Measurements from ENCODE around the gene DLGAP1.

The DLGAP1 gene

GRCh38 chr18:3481696-3482210, 973.4 kb downstream of the DLGAP1 start:
- no peak overlapping the region for H3K56ac ChIP-seq (ENCODE audit: low read length)
- no peaks in the 10 kb centered on the region for H3K79me1 ChIP-seq (ENCODE audit: low read length)
- H3K79me2 ChIP-seq (ENCODE audit: control insufficient read depth, insufficient read depth, low read length): no peaks in the 10 kb centered on the region
- no peak overlapping the region for H3K9ac ChIP-seq (ENCODE audit: low read length)
- peak overlapping the region; percentile 41 for H3K18ac ChIP-seq (ENCODE audit: low read length)
- no peak overlapping the region for H4K5ac ChIP-seq (ENCODE audit: low read length)
- DNase-seq: peak; percentile 75
- peak overlapping the region; percentile 39 for H3K4ac ChIP-seq (ENCODE audit: low read depth, low read length)
- no peak overlapping the region for H2AK5ac ChIP-seq (ENCODE audit: low read length)
- H3K27ac ChIP-seq (ENCODE audit: low read depth, low read length): no peak overlapping the region
- no peaks in the 10 kb centered on the region for H3K27me3 ChIP-seq (ENCODE audit: insufficient read depth, low read length, poor library complexity)
- peak overlapping the region; percentile 8 for H2BK15ac ChIP-seq (replicated peaks; ENCODE audit: low read depth)
- H2BK120ac ChIP-seq (ENCODE audit: low read depth, low read length): no peak overlapping the region
- H3K23ac ChIP-seq (ENCODE audit: low read length): no peak overlapping the region
- H3K4me3 ChIP-seq (ENCODE audit: low read length): no peak overlapping the region
- peak overlapping the region; percentile 82 for H4K8ac ChIP-seq (ENCODE audit: low read depth, low read length)
- no CpG with 5 or more reads among the region's 5 CpGs for WGBS (ENCODE audit: extremely low coverage, insufficient coverage, low lambda C conversion rate)
- H3K36me3 ChIP-seq (ENCODE audit: control insufficient read depth, insufficient read depth, low read length): no peaks in the 10 kb centered on the region
- no peak overlapping the region for H3K4me2 ChIP-seq (ENCODE audit: low read length)
- H3K4me1 ChIP-seq (ENCODE audit: control insufficient read depth, low read depth, low read length): no peaks in the 10 kb centered on the region
- no peak overlapping the region for H2BK5ac ChIP-seq (ENCODE audit: low read length)

- Histone ChIP-seq H3K27ac (ENCODE audit: low read depth, low read length) (no peak overlapping the region), H2BK120ac (ENCODE audit: low read depth, low read length) (no peak overlapping the region), H3K79me1 (ENCODE audit: low read length) (no peaks in the 10 kb centered on the region), H4K8ac (ENCODE audit: low read depth, low read length) (peak overlapping the region; percentile 41), H3K4me3 (ENCODE audit: low read length) (no peak overlapping the region), H2BK5ac (ENCODE audit: low read length) (no peak overlapping the region), H3K79me2 (ENCODE audit: control insufficient read depth, insufficient read depth, low read length) (no peaks in the 10 kb centered on the region), H3K36me3 (ENCODE audit: control insufficient read depth, insufficient read depth, low read length) (no peaks in the 10 kb centered on the region), H3K4me2 (ENCODE audit: low read length) (no peak overlapping the region), H4K5ac (ENCODE audit: low read length) (no peak overlapping the region), H3K23ac (ENCODE audit: low read length) (no peak overlapping the region), H3K4ac (ENCODE audit: low read depth, low read length) (peak overlapping the region; percentile 39), H2AK5ac (ENCODE audit: low read length) (no peak overlapping the region), H3K9ac (ENCODE audit: low read length) (no peak overlapping the region), H3K18ac (ENCODE audit: low read length) (peak overlapping the region; percentile 41), H3K4me1 (ENCODE audit: control insufficient read depth, low read depth, low read length) (no peaks in the 10 kb centered on the region), H2BK15ac (replicated peaks; ENCODE audit: low read depth) (no peak overlapping the region), H3K56ac (ENCODE audit: low read length) (no peak overlapping the region), H3K27me3 (ENCODE audit: insufficient read depth, low read length, poor library complexity) (no peaks in the 10 kb centered on the region)
- WGBS (ENCODE audit: extremely low coverage, insufficient coverage, low lambda C conversion rate): no CpG with 5 or more reads among the region's 5 CpGs
- DNase-seq: no peak
Measured at GRCh38 chr18:3480827-3481573, 974.1 kb downstream of the DLGAP1 start.

GRCh38 chr18:3479978-3480509, 975.1 kb downstream of the DLGAP1 start:
- Histone ChIP-seq H3K23ac (ENCODE audit: low read length) (no peak overlapping the region), H3K4me2 (ENCODE audit: low read length) (no peak overlapping the region), H3K4me1 (ENCODE audit: control insufficient read depth, low read depth, low read length) (no peaks in the 10 kb centered on the region), H3K4me3 (ENCODE audit: low read length) (no peak overlapping the region), H2BK5ac (ENCODE audit: low read length) (no peak overlapping the region), H4K8ac (ENCODE audit: low read depth, low read length) (no peak overlapping the region), H3K27me3 (ENCODE audit: insufficient read depth, low read length, poor library complexity) (no peaks in the 10 kb centered on the region), H2AK5ac (ENCODE audit: low read length) (no peak overlapping the region), H2BK15ac (replicated peaks; ENCODE audit: low read depth) (no peak overlapping the region), H3K27ac (ENCODE audit: low read depth, low read length) (no peak overlapping the region), H3K9ac (ENCODE audit: low read length) (no peak overlapping the region), H3K79me2 (ENCODE audit: control insufficient read depth, insufficient read depth, low read length) (no peaks in the 10 kb centered on the region), H2BK120ac (ENCODE audit: low read depth, low read length) (no peak overlapping the region), H3K18ac (ENCODE audit: low read length) (no peak overlapping the region), H3K79me1 (ENCODE audit: low read length) (no peaks in the 10 kb centered on the region), H4K5ac (ENCODE audit: low read length) (no peak overlapping the region), H3K56ac (ENCODE audit: low read length) (no peak overlapping the region), H3K4ac (ENCODE audit: low read depth, low read length) (no peak overlapping the region), H3K36me3 (ENCODE audit: control insufficient read depth, insufficient read depth, low read length) (no peaks in the 10 kb centered on the region)
- DNase-seq: no peak
- WGBS (ENCODE audit: extremely low coverage, insufficient coverage, low lambda C conversion rate): no CpG with 5 or more reads among the region's 5 CpGs

GRCh38 chr18:3478262-3478978, 976.7 kb downstream of the DLGAP1 start:
- no CpG with 5 or more reads among the region's 8 CpGs for WGBS (ENCODE audit: extremely low coverage, insufficient coverage, low lambda C conversion rate)
- Histone ChIP-seq H4K8ac (ENCODE audit: low read depth, low read length) (no peak overlapping the region), H3K9ac (ENCODE audit: low read length) (no peak overlapping the region)

GRCh38 chr18:3472681-3473544, 982.2 kb downstream of the DLGAP1 start:
- Histone ChIP-seq H2BK120ac (ENCODE audit: low read depth, low read length) (no peak overlapping the region), H4K8ac (ENCODE audit: low read depth, low read length) (no peak overlapping the region), H3K27me3 (ENCODE audit: insufficient read depth, low read length, poor library complexity) (no peaks in the 10 kb centered on the region), H3K4ac (ENCODE audit: low read depth, low read length) (no peak overlapping the region), H3K4me3 (ENCODE audit: low read length) (no peak overlapping the region), H3K23ac (ENCODE audit: low read length) (no peak overlapping the region), H3K4me2 (ENCODE audit: low read length) (no peak overlapping the region), H3K79me2 (ENCODE audit: control insufficient read depth, insufficient read depth, low read length) (no peaks in the 10 kb centered on the region), H3K18ac (ENCODE audit: low read length) (no peak overlapping the region), H2BK15ac (replicated peaks; ENCODE audit: low read depth) (no peak overlapping the region), H3K9ac (ENCODE audit: low read length) (no peak overlapping the region), H2AK5ac (ENCODE audit: low read length) (no peak overlapping the region), H3K4me1 (ENCODE audit: control insufficient read depth, low read depth, low read length) (peaks cover 2% of the 10 kb centered on the region), H4K5ac (ENCODE audit: low read length) (no peak overlapping the region), H3K27ac (ENCODE audit: low read depth, low read length) (no peak overlapping the region), H3K36me3 (ENCODE audit: control insufficient read depth, insufficient read depth, low read length) (no peaks in the 10 kb centered on the region), H3K79me1 (ENCODE audit: low read length) (no peaks in the 10 kb centered on the region), H2BK5ac (ENCODE audit: low read length) (no peak overlapping the region), H3K56ac (ENCODE audit: low read length) (no peak overlapping the region)
- WGBS (ENCODE audit: extremely low coverage, insufficient coverage, low lambda C conversion rate): no CpG with 5 or more reads among the region's 18 CpGs
- DNase-seq: no peak

More at GRCh38 chr18:3478262-3478978, 976.7 kb downstream of the DLGAP1 start:
- H2AK5ac ChIP-seq (ENCODE audit: low read length): no peak overlapping the region
- H2BK5ac ChIP-seq (ENCODE audit: low read length): no peak overlapping the region
- no peak overlapping the region for H3K27ac ChIP-seq (ENCODE audit: low read depth, low read length)
- H3K4me1 ChIP-seq (ENCODE audit: control insufficient read depth, low read depth, low read length): no peaks in the 10 kb centered on the region
- no peaks in the 10 kb centered on the region for H3K27me3 ChIP-seq (ENCODE audit: insufficient read depth, low read length, poor library complexity)
- H3K4me2 ChIP-seq (ENCODE audit: low read length): no peak overlapping the region
- no peak overlapping the region for H2BK120ac ChIP-seq (ENCODE audit: low read depth, low read length)
- no peak overlapping the region for H4K5ac ChIP-seq (ENCODE audit: low read length)
- DNase-seq: no peak
- no peak overlapping the region for H3K23ac ChIP-seq (ENCODE audit: low read length)
- H3K18ac ChIP-seq (ENCODE audit: low read length): no peak overlapping the region
- H3K4me3 ChIP-seq (ENCODE audit: low read length): no peak overlapping the region
- H3K56ac ChIP-seq (ENCODE audit: low read length): no peak overlapping the region
- no peaks in the 10 kb centered on the region for H3K79me1 ChIP-seq (ENCODE audit: low read length)
- no peaks in the 10 kb centered on the region for H3K36me3 ChIP-seq (ENCODE audit: control insufficient read depth, insufficient read depth, low read length)
- no peaks in the 10 kb centered on the region for H3K79me2 ChIP-seq (ENCODE audit: control insufficient read depth, insufficient read depth, low read length)
- no peak overlapping the region for H3K4ac ChIP-seq (ENCODE audit: low read depth, low read length)
- H2BK15ac ChIP-seq (replicated peaks; ENCODE audit: low read depth): no peak overlapping the region
